Measurements from ENCODE around the gene CRADD.
"Not testable (repeated sequence)": the region's sequence is repeated elsewhere in the genome, so short reads cannot be mapped to it uniquely, and the experiment has no call there.

The CRADD gene

DNA sequence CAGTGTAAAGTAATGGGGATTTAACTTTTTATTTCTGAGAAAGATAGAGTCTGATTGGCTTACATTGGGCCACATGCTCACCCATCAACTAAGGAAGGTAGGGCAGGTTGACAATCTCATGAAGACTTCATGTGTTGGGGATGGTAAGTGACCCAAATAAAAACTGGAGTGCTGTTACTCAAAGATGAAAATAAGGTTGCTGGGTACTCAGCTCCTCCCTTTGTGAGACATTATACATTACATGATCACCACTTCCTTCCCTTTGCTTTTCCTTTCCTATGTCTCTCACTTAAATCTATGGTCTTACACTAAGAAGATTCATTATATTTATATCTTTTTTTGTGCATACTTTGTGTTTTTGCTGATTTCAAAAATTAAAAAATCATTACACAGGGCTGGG lies 247.2 kb downstream of the CRADD start:
- DNase-seq (ENCODE audit: low spot score) (no peak), FAIRE-seq (no peak)

DNA sequence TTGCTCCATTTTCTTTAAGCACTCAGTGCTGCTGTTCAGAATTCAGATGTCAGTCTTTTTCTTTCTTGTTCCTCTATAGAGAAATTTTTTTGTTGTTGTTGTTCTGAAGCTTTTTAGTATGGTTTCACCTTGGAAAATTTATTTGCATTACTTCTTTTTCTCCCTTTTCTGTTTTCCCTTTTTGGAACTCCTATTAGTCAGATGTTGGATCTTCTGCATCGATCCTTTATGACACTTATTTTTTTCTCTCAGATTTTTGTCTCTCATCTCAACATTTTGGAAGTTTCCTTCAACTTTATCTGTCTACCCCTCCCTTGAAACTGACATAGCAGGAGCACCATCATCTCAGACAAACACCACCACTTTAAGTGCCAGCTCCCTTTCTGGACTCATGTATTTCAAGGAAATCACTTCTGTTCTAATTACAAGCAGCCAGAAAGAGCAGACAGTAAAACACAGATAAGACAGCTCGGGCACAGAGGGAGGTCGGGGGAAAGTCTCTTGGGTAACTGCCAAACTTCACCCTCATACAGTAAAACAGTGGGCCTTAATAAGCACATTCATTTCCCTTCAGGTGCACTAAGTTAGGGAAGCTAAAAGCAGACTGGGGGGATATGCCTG lies 248.5 kb downstream of the CRADD start:
- no peak for FAIRE-seq
- no peak for DNase-seq (ENCODE audit: low spot score)

GRCh38 chr12:93926237-93926636 lies 249.1 kb downstream of the CRADD start:
- no peak for DNase-seq (ENCODE audit: low spot score)
- no peak for FAIRE-seq

DNA sequence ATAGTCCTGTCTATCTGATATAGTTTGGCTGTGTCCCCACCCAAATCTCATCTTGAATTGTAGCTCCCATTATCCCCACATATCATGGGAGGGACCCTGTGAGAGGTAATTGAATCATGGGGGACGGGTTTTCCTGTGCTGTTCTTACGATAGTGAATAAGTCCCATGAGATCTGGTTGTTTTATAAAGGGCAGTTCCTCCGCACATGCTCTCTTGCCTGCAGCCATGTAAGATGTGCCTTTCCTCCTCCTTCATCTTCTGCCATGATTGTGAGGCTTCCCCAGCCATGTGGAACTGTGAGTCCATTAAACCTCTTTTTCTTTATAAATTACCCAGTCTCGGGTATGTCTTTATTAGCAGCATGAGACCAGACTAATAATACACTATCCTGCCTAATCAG lies 251.9 kb downstream of the CRADD start:
- DNase-seq (ENCODE audit: low spot score); FAIRE-seq: not testable (repeated sequence)

GRCh38 chr12:93937812-93938211 lies 260.6 kb downstream of the CRADD start:
- FAIRE-seq: no peak
- no peak for DNase-seq (ENCODE audit: low spot score)

DNA sequence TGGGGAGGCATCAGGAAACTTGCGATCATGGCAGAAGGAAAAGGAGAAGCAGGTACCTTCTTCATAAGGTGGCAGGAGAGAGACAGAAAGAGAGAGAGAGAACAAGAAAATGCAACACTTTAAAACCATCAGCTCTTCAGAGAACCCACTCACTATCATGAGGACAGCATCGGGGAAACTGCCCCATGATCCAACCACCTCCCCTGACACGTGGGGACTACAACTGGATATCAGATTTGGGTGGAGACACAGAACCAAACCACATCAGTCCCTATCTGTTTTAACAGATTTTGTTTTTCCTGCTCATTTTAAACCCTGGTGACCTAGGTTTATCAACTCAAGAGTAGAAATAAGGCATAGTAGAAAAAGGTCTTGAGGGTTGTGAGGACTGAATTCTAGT lies 261.1 kb downstream of the CRADD start:
- FAIRE-seq: no peak
- no peak for DNase-seq (ENCODE audit: low spot score)

DNA sequence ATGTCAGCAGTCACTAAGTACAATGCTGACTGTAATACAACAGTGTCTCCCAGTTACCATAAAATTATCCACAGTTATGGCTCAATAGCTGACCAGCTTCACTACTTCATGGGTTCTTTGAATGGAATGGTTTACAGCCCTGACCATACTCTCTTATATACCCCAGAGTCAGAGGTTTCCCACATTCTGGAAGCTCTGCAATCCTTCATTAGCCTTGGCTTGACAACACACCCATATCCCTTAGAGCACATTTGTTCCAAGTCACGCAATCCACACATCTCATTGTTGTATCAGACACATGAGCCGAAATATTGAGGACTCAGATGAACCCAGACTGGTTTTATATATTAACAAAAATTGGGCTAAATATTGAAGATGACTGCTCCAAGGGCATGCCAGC lies 261.8 kb downstream of the CRADD start:
- no peak for DNase-seq (ENCODE audit: low spot score)
- FAIRE-seq: no peak

- DNase-seq (ENCODE audit: low spot score) (no peak), FAIRE-seq (no peak)
Observed at GRCh38 chr12:93939641-93940325, 262.6 kb downstream of the CRADD start.

GRCh38 chr12:93943780-93944179 lies 266.6 kb downstream of the CRADD start:
- FAIRE-seq (no peak), DNase-seq (ENCODE audit: low spot score) (no peak)

DNA sequence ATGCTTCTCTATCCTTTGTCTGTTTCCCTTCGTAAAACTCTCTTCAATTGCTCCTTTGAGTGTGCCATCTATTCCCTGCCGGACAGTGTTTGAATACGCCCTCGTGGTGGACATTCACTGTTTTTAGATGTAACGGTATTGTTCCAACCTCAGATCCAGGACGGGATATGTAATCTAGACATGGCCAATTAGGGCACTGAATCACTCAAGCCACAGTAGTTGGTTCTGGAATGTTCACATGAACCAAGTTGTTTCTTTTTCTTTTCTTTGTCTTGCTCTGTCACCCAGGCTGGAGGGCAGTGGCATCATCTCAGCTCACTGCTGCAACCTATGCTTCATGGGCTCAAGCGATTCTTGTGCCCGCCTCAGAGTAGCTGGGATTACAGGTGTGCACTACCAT lies 267.0 kb downstream of the CRADD start:
- FAIRE-seq: no peak
- DNase-seq (ENCODE audit: low spot score): no peak
